H1 (cell line): ENCODE data around the gene SLAMF1. TPM values are rescaled to one million over a fixed set of nuclear protein-coding genes. Genes with fewer than 3 reads are reported as not detected.

Source experiments
- CTCF ChIA-PET: fragments of 300-600 bp; sonication (Branson Sonifier 250); formaldehyde crosslinking; loops from one replicate; lab custom pipeline; 2021; ENCODE audit not compliant: partially characterized antibody; lab: Charles Lee
- POLR2A ChIA-PET: fragments of 300-600 bp; sonication (Branson Sonifier 250); formaldehyde crosslinking; loops from one replicate; lab custom pipeline; 2021; ENCODE audit warnings: inconsistent platforms; ENCODE audit not compliant: partially characterized antibody; lab: Charles Lee
- DNase-seq, 2 experiments: peaks; one replicate each; pipeline versions ENCODE4 v3.0.0 to v3.0.0-alpha.2; 2010 to 2022; ENCODE audit warnings: low spot score in 2 of 2, low read depth in 1 of 2, mixed read lengths in 1 of 2
- FAIRE-seq: peaks from 2 replicates; lab custom pipeline; 2011; peaks lifted over from hg19 to GRCh38; lab: Jason Lieb, UNC
- H2AFZ ChIP-seq: 2 replicates; pipeline ENCODE4 v1.8.1; 2012; ENCODE audit warnings: low read length, inconsistent platforms
- H2AK5ac ChIP-seq: 2 replicates; pipeline ENCODE4 v1.6.1; 2013; ENCODE audit warnings: low read depth, low read length
- H2BK120ac ChIP-seq: replicated peaks from 2 replicates; pipeline ENCODE3; 2013; ENCODE audit warnings: low read depth, low read length, inconsistent platforms
- H2BK12ac ChIP-seq: 2 replicates; pipeline ENCODE4 v1.6.1; 2013; ENCODE audit warnings: low read depth, low read length
- H2BK15ac ChIP-seq: 2 replicates; pipeline ENCODE4 v1.6.1; 2013; ENCODE audit warnings: low read length
- H2BK20ac ChIP-seq: 2 replicates; pipeline ENCODE4 v1.6.1; 2013; ENCODE audit warnings: low read length
- H2BK5ac ChIP-seq: 2 replicates; pipeline ENCODE4 v1.6.1; 2013; ENCODE audit warnings: low read depth, low read length
- H3K14ac ChIP-seq: 2 replicates; pipeline ENCODE4 v1.6.1; 2013; ENCODE audit warnings: inconsistent platforms; ENCODE audit not compliant: insufficient read length
- H3K18ac ChIP-seq: 2 replicates; pipeline ENCODE4 v1.6.1; 2013; ENCODE audit warnings: low read length; ENCODE audit errors: extremely low read depth
- H3K23ac ChIP-seq: 2 replicates; pipeline ENCODE4 v1.6.1; 2013; ENCODE audit warnings: inconsistent platforms; ENCODE audit not compliant: insufficient read length
- H3K23me2 ChIP-seq: 2 replicates; pipeline ENCODE4 v1.6.1; 2013; ENCODE audit warnings: low read depth, low read length
- H3K27ac ChIP-seq: 2 replicates; pipeline ENCODE4 v1.6.1; 2011; ENCODE audit warnings: low read depth, low read length, inconsistent platforms
- H3K27me3 ChIP-seq, 4 experiments: replicated peaks in 1 of 4; 1 replicate in 1 of 4; 2 replicates in 3 of 4; pipeline versions ENCODE4 v1.6.1 to v1.8.1; 2011 to 2013; ENCODE audit warnings: low read length in 3 of 4, mild to moderate bottlenecking in 3 of 4, inconsistent platforms in 2 of 4, mixed read lengths in 2 of 4, moderate library complexity in 1 of 4; ENCODE audit not compliant: control insufficient read depth in 3 of 4, insufficient read depth in 3 of 4; ENCODE audit errors: extremely low read depth in 1 of 4
- H3K36me3 ChIP-seq, 4 experiments: 2 replicates each; pipeline versions ENCODE4 v1.6.1 to v1.8.1; 2011 to 2013; ENCODE audit warnings: mild to moderate bottlenecking in 4 of 4, low read length in 3 of 4, moderate library complexity in 2 of 4, control low read depth in 1 of 4, inconsistent platforms in 1 of 4; ENCODE audit not compliant: insufficient read depth in 4 of 4, control insufficient read depth in 2 of 4
- H3K4ac ChIP-seq: replicated peaks from 2 replicates; pipeline ENCODE3; 2013; ENCODE audit warnings: low read length, low read depth, mixed read lengths, inconsistent platforms; ENCODE audit not compliant: insufficient read length
- H3K4me1 ChIP-seq, 4 experiments: replicated peaks in 1 of 4; 1 replicate in 1 of 4; 2 replicates in 3 of 4; pipeline versions ENCODE4 v1.6.1 to v1.8.1; 2011 to 2013; ENCODE audit warnings: low read length in 3 of 4, inconsistent platforms in 2 of 4, mixed read lengths in 1 of 4; ENCODE audit not compliant: insufficient read depth in 4 of 4, control insufficient read depth in 3 of 4
- H3K4me2 ChIP-seq, 2 experiments: 2 replicates each; pipeline versions ENCODE4 v1.6.1 to v1.8.1; 2011 to 2013; ENCODE audit warnings: low read depth in 2 of 2, low read length in 2 of 2, control low read depth in 1 of 2, inconsistent platforms in 1 of 2, mild to moderate bottlenecking in 1 of 2; ENCODE audit not compliant: insufficient read depth in 1 of 2
- H3K4me3 ChIP-seq, 4 experiments: fragments of 200-600, 300-600 bp in 1 of 4; sonication (generic), shearing (Covaris generic), sonication (Bioruptor Twin) in 1 of 4; 2 replicates each; pipeline versions ENCODE4 v1.5.1 to v1.8.1; 2011 to 2016; ENCODE audit warnings: low read length in 4 of 4, low read depth in 3 of 4, control low read depth in 2 of 4, inconsistent platforms in 2 of 4, mild to moderate bottlenecking in 2 of 4, mixed read lengths in 1 of 4, moderate library complexity in 1 of 4; ENCODE audit not compliant: insufficient read depth in 2 of 4; ENCODE audit errors: extremely low read depth in 1 of 4
- H3K56ac ChIP-seq: replicated peaks from 2 replicates; pipeline ENCODE3; 2013; ENCODE audit warnings: low read depth, mild to moderate bottlenecking, mixed read lengths, low read length, inconsistent platforms; ENCODE audit not compliant: insufficient read length
- H3K79me1 ChIP-seq: 2 replicates; pipeline ENCODE4 v1.6.1; 2013; ENCODE audit warnings: low read depth, low read length, control low read depth
- H3K79me2 ChIP-seq, 2 experiments: 2 replicates each; pipeline versions ENCODE4 v1.6.1 to v1.8.1; 2012 to 2013; ENCODE audit warnings: low read length in 2 of 2, mild to moderate bottlenecking in 2 of 2, inconsistent platforms in 1 of 2; ENCODE audit not compliant: insufficient read depth in 2 of 2, control insufficient read depth in 1 of 2
- H3K9ac ChIP-seq, 4 experiments: replicated peaks in 1 of 4; 1 replicate in 1 of 4; 2 replicates in 3 of 4; pipeline versions ENCODE4 v1.6.1 to v1.8.1; 2011 to 2013; ENCODE audit warnings: low read depth in 3 of 4, low read length in 3 of 4, control low read depth in 2 of 4, mild to moderate bottlenecking in 2 of 4, moderate library complexity in 2 of 4, inconsistent platforms in 1 of 4; ENCODE audit errors: extremely low read depth in 1 of 4
- H3K9me3 ChIP-seq, 2 experiments: 2 replicates each; pipeline versions ENCODE4 v1.6.1 to v1.8.1; 2012 to 2013; ENCODE audit warnings: mild to moderate bottlenecking in 2 of 2, moderate library complexity in 2 of 2, control low read depth in 1 of 2, inconsistent platforms in 1 of 2, low read depth in 1 of 2, low read length in 1 of 2, mixed read lengths in 1 of 2; ENCODE audit not compliant: insufficient read depth in 2 of 2
- H4K20me1 ChIP-seq, 2 experiments: replicated peaks in 1 of 2; 2 replicates each; pipeline versions ENCODE3 to v1.8.1; 2011 to 2013; ENCODE audit warnings: inconsistent platforms in 2 of 2, low read length in 2 of 2, mild to moderate bottlenecking in 1 of 2; ENCODE audit not compliant: insufficient read depth in 2 of 2, control insufficient read depth in 1 of 2
- H4K5ac ChIP-seq: 2 replicates; pipeline ENCODE4 v1.6.1; 2013; ENCODE audit warnings: low read length, low read depth, mixed read lengths, inconsistent platforms; ENCODE audit not compliant: insufficient read length
- H4K8ac ChIP-seq: 2 replicates; pipeline ENCODE4 v1.8.0; 2013; ENCODE audit warnings: mild to moderate bottlenecking, moderate library complexity, low read length, inconsistent platforms; ENCODE audit not compliant: insufficient read depth; ENCODE audit errors: extremely low read depth
- H4K91ac ChIP-seq: replicated peaks from 2 replicates; pipeline ENCODE3; 2013; ENCODE audit warnings: low read length, mixed read lengths, inconsistent platforms; ENCODE audit not compliant: insufficient read length
- CEBPB ChIP-seq: IDR thresholded peaks from 2 replicates; pipeline ENCODE4 v1.6.1; 2012; ENCODE audit warnings: low read depth, low read length
- CTBP2 ChIP-seq: IDR thresholded peaks from 2 replicates; pipeline ENCODE4 v1.7.0; 2011; ENCODE audit warnings: borderline replicate concordance, mild to moderate bottlenecking, moderate library complexity, mixed read lengths, low read length; ENCODE audit not compliant: insufficient read depth, insufficient read length
- HDAC2 ChIP-seq, 2 experiments: fragments of 300-600 bp in 1 of 2; sonication (generic) in 1 of 2; IDR thresholded peaks; 2 replicates each; pipeline ENCODE4 v1.6.1; 2011 to 2012; ENCODE audit warnings: low read depth in 2 of 2, low read length in 2 of 2, mild to moderate bottlenecking in 2 of 2, moderate library complexity in 2 of 2, borderline replicate concordance in 1 of 2, inconsistent platforms in 1 of 2
- KDM1A ChIP-seq: fragments of 200-600, 300-600 bp; sonication (generic); IDR thresholded peaks from 2 replicates; pipeline ENCODE4 v1.7.1; 2016; ENCODE audit warnings: mild to moderate bottlenecking, low read length, borderline replicate concordance
- KDM4A ChIP-seq: IDR thresholded peaks from one replicate; pipeline ENCODE4 v1.7.1; 2012; ENCODE audit warnings: low read depth, mild to moderate bottlenecking, moderate library complexity, low read length, inconsistent platforms; ENCODE audit not compliant: severe bottlenecking
- NANOG ChIP-seq: IDR thresholded peaks from 2 replicates; pipeline ENCODE4 v1.6.1; 2011; ENCODE audit warnings: low read length, low read depth, mild to moderate bottlenecking, inconsistent platforms; ENCODE audit not compliant: insufficient read depth, poor library complexity, severe bottlenecking
- NRF1 ChIP-seq: IDR thresholded peaks from 2 replicates; pipeline ENCODE4 v1.6.1; 2011; ENCODE audit warnings: mild to moderate bottlenecking, low read depth, low read length, improper control_type of control experiment
- POU5F1 ChIP-seq: IDR thresholded peaks from 2 replicates; pipeline ENCODE4 v1.6.1; 2011; ENCODE audit warnings: low read depth, mild to moderate bottlenecking, low read length, moderate library complexity
- RNF2 ChIP-seq: fragments of 200-900, 300-1000 bp; sonication (generic); IDR thresholded peaks from 2 replicates; pipeline ENCODE4 v1.7.1; 2016; ENCODE audit warnings: borderline replicate concordance, low read depth, mild to moderate bottlenecking, antibody characterized with exemption, low read length; ENCODE audit not compliant: poor library complexity, severe bottlenecking; ENCODE audit errors: missing control alignments
- SIRT6 ChIP-seq: IDR thresholded peaks from one replicate; pipeline ENCODE4 v1.7.1; 2012; ENCODE audit warnings: low read length, inconsistent platforms
- TEAD4 ChIP-seq: IDR thresholded peaks from 2 replicates; pipeline ENCODE4 v1.6.1; 2012; ENCODE audit warnings: low read depth, low read length, inconsistent platforms, mixed read lengths
- YY1 ChIP-seq: IDR thresholded peaks from 2 replicates; pipeline ENCODE4 v1.6.1; 2011; ENCODE audit warnings: low read depth, mild to moderate bottlenecking, low read length
- WGBS, 2 experiments: shearing (Covaris generic) in 1 of 2; methylation state at CpG; one replicate each; pipeline versions ENCODE4 v1.1.6 to v1.1.7; 2013 to 2015; ENCODE audit warnings: low lambda C conversion rate in 2 of 2, mixed read lengths in 2 of 2, inconsistent platforms in 1 of 2, low coverage in 1 of 2, missing lambda C conversion rate in 1 of 2; ENCODE audit not compliant: insufficient replicate concordance in 2 of 2, insufficient coverage in 1 of 2, insufficient read length in 1 of 2; ENCODE audit errors: extremely low coverage in 1 of 2, missing lambda C conversion rate in 1 of 2; 5-methylcytosine and 5-hydroxymethylcytosine counted together
- polyA plus RNA-seq, 7 experiments: library from polyadenylated mRNA; depleted of rRNA in 3 of 7; stranded (reverse) in 5 of 7; unstranded in 2 of 7; fragments of >200 nt in 5 of 7; fragments of 200-250 nt in 2 of 7; gene quantifications; 1 replicate in 5 of 7; 2 replicates in 1 of 7; 4 replicates in 1 of 7; pipeline versions ENCODE4 v1.2.1 to v1.2.3, GENCODE V29; 2011 to 2013; ENCODE audit warnings: missing spikeins in 2 of 7, mixed read lengths in 2 of 7
- total RNA-seq: library from RNA; stranded (reverse); fragmentation: NEBNext Ultra II Directional; extraction: Animal tissue kit (Norgen Biotek cat#: 25700); gene quantifications from 2 replicates; pipeline ENCODE4 v1.2.1, GENCODE V29; 2021
- TF ChIP-seq, protein P1 (sequence below): IDR thresholded peaks from 2 replicates; pipeline ENCODE4 v1.6.1; 2012; ENCODE audit warnings: inconsistent platforms

The SLAMF1 gene
- total and polyA plus RNA-seq, 2 of the 8 experiments (the other 6 are each of a cell fraction or from before 2014, with no cell fraction given) = not detected

DNA sequence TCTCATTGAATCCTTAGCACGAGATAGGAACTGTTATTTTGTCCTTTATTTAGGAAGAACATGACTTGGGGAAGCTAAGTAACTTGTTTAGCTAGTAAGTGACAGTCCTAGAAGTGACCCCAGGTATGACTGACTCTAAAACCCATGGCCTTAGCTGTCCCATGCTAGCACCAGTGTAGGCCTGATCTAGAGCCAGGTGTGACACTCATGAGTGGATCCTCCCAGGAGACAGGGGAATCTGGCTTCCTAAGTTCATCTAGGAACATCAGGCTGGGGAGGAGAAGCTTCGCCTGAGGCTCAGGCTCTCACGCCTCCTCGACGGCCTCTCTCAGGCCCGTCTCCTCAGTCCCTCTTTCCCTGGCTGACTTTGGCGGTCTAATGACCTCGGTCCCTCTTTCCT, 33.6 kb upstream of the SLAMF1 start:
- Histone ChIP-seq H3K4me1 (peaks cover 0 to 5% (median under 1%) of the 10 kb centered on the region in 4 experiments; a peak in 3 of 7 replicates), H2AK5ac (no peak overlapping the region), H4K91ac (no peak overlapping the region), H3K18ac (no peak overlapping the region), H2AFZ (no peak overlapping the region), H3K79me1 (no peaks in the 10 kb centered on the region), H3K14ac (no peak overlapping the region), H3K27me3 (no peaks in the 10 kb centered on the region), H4K8ac (no peak overlapping the region), H3K9me3 (no peaks in the 10 kb centered on the region), H3K56ac (no peak overlapping the region), H3K23ac (no peak overlapping the region), H3K4ac (no peak overlapping the region), H2BK120ac (no peak overlapping the region), H2BK15ac (no peak overlapping the region), H2BK20ac (0 out of 2 replicates have a peak overlapping the region, but pooled peaks have one; percentile 24), H2BK5ac (no peak overlapping the region), H2BK12ac (no peak overlapping the region), H4K20me1 (no peaks in the 10 kb centered on the region), H3K27ac (no peak overlapping the region), H4K5ac (no peak overlapping the region), H3K36me3 (no peaks in the 10 kb centered on the region), H3K23me2 (no peaks in the 10 kb centered on the region), H3K4me3 (no peak overlapping the region), H3K9ac (no peak overlapping the region), H3K4me2 (no peak overlapping the region), H3K79me2 (no peaks in the 10 kb centered on the region)
- no peak for FAIRE-seq
- 79% methylated on average over 8 of the region's 8 CpGs; no CpG with 5 or more reads in 1 of the 2 experiments for WGBS, 2 experiments
- no peak for DNase-seq
- CTCF ChIA-PET = interaction anchor here (0.7 to 7.7 kb wide), 41 partner anchors 8 to 310 kb away, joined by 3 to 77 read pairs (median 8); partner anchors contain the start of genes CD244, CD48, ITLN1 and ITLN2
- POLR2A ChIA-PET = interaction anchor here (1.9 kb wide), 1 partner anchor 9 kb away, joined by 5 read pairs; no protein-coding TSS in a partner anchor
- TF ChIP-seq SIRT6 = no peak
- TF ChIP-seq KDM4A = no peak
- TF ChIP-seq CEBPB = no peak
- TF ChIP-seq POU5F1 = no peak
- TF ChIP-seq RNF2 = no peak
- TF ChIP-seq NRF1 = no peak
- no peak for TF ChIP-seq HDAC2 (IDR thresholded peaks at IDR 0.05; ENCODE audit: borderline replicate concordance in 1 of 2, low read depth in 2 of 2, low read length in 2 of 2)
- no peak for TF ChIP-seq KDM1A
- TF ChIP-seq YY1 = no peak
- no peak for TF ChIP-seq TEAD4
- no peak for TF ChIP-seq NANOG
- no peak for TF ChIP-seq CTBP2
- TF ChIP-seq, protein P1, sequence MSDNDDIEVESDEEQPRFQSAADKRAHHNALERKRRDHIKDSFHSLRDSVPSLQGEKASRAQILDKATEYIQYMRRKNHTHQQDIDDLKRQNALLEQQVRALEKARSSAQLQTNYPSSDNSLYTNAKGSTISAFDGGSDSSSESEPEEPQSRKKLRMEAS = no peak
